Measurements from ENCODE around the gene DTX4.

Gene DTX4

GRCh38 chr11:59222464-59223060 is 50.6 kb downstream of the DTX4 start:
- no peak for DNase-seq

- no peak for DNase-seq
Measured at GRCh38 chr11:59223177-59223576, 51.2 kb downstream of the DTX4 start.

GRCh38 chr11:59223611-59224010 is 51.7 kb downstream of the DTX4 start:
- DNase-seq = no peak

- no peak for DNase-seq
Measured at GRCh38 chr11:59224351-59224928, 52.5 kb downstream of the DTX4 start.

- no peak for DNase-seq
Measured at GRCh38 chr11:59225017-59225416, 53.1 kb downstream of the DTX4 start.

- DNase-seq = no peak
Measured at GRCh38 chr11:59226396-59226795, 54.5 kb downstream of the DTX4 start.

- no peak for DNase-seq
Measured at GRCh38 chr11:59240322-59240721, 68.4 kb downstream of the DTX4 start.

GRCh38 chr11:59243633-59244032 is 71.7 kb downstream of the DTX4 start:
- DNase-seq = no peak

- peak; percentile 83 for DNase-seq
Measured at GRCh38 chr11:59247531-59248227, 75.7 kb downstream of the DTX4 start.

- no peak for DNase-seq
Measured at GRCh38 chr11:59249535-59249934, 77.6 kb downstream of the DTX4 start.

- DNase-seq = no peak
Measured at GRCh38 chr11:59253001-59253400, 81.1 kb downstream of the DTX4 start.

GRCh38 chr11:59254286-59254685 is 82.4 kb downstream of the DTX4 start:
- no peak for DNase-seq

- no peak for DNase-seq
Measured at GRCh38 chr11:59255281-59255680, 83.3 kb downstream of the DTX4 start.

All from left hindlimb (tissue), 1 donor.